Activated CD4-positive, alpha-beta T cell treated with anti-CD3 and anti-CD28 coated beads, Interleukin-2, Interleukin-4, amounts not matched to agents 100 ng/mL and 50 ng/mL, durations not matched to agents 16 hours and 8 hours (primary cell): Measurements from ENCODE around the gene SELENBP1.
"Not testable (repeated sequence)": the region's sequence is repeated elsewhere in the genome, so short reads cannot be mapped to it uniquely, and the experiment has no call there.

ENCODE experiments used
- DNase-seq: peaks from one replicate; pipeline ENCODE4 v3.0.0-alpha.2; 2020; ENCODE audit warnings: low spot score

The SELENBP1 gene

DNA sequence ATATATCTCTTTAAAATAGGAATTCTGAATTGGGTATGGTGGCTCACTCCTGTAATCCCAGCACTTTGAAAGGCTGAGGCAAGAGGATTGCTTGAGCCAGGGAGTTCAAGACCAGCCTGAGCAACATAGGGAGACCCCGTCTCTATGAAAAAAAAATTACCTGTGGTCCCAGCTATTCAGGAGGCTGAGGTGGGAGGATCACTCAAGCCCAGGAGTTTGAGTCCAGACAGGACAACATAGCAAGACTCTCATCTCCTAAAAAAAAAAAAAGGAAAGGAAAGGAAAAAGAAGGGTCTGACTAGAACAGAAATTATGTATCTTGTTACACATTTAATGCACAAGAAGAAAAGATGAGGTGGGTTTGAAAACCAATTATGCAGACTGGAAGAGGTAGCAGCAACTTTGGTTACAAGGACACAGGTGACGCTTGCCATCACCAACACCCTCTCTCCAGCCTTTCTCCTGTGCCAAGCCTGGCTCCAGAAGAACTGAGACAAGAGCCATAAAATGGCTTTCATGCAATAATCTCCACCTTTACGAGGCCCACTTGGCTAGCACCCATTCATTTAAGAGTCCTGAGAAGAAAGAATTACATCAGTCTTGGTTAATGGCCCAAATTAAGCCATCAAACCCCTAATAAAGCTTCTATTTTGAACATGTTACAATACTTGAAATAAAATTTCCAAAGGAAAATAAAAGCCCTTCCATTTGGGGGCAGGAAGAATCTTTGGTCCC, 4.8 kb upstream of the SELENBP1 start:
- no peak for DNase-seq

DNA sequence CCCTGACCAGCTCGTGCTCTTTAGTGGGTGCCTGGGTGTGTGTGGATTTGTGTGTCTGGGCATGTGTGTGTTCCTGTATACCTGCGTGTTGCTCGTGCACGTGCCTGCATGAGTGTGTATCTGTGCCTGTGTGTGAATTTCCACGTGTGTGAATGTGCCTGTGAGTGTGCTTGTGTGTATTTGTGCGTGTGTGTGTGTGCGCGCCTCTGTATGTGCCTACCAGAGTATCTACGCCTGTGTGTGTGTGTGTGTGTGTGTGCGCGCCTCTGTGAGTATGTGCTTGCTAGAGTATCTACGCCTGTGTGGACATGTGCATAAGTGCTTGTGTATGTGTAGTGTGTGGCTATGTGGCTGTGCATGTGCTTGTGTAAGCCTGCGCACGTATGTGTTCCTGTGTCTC, 691 bp upstream of the SELENBP1 start:
- DNase-seq, result no peak

DNA sequence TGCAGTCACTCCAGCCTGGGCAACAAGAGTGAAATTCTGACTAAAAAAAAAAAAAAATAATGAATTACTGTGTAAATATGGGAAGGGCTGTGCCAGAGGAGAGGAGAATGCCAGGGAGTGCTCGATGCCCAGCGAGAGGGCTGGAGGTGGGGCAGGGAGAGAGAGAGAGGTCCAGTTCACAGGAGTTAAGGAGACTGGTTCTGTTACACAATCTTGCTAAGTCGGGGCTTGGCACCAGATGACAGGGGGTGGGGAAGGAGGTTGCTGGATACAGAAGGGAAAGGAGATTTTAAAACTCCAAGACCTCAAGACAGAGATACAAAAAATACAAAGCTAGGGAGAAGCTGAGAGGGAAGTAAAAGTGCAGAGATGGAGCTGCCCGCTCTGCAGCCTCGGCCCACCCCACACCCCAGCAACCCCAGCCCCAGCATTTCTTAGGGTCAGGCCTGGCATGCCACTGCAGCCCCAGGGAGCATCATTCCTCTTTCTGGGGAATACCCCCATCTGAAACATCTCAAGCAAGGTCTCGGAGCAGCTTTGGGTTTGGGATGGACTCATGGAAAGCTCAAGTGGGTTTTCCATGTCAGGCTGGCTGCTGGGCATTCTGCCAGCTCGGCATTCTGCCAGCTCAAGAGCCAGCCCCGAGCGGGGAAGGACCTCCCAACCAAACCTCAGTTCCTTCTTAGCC, 991 bp downstream of the SELENBP1 start:
- DNase-seq, result no peak

DNA sequence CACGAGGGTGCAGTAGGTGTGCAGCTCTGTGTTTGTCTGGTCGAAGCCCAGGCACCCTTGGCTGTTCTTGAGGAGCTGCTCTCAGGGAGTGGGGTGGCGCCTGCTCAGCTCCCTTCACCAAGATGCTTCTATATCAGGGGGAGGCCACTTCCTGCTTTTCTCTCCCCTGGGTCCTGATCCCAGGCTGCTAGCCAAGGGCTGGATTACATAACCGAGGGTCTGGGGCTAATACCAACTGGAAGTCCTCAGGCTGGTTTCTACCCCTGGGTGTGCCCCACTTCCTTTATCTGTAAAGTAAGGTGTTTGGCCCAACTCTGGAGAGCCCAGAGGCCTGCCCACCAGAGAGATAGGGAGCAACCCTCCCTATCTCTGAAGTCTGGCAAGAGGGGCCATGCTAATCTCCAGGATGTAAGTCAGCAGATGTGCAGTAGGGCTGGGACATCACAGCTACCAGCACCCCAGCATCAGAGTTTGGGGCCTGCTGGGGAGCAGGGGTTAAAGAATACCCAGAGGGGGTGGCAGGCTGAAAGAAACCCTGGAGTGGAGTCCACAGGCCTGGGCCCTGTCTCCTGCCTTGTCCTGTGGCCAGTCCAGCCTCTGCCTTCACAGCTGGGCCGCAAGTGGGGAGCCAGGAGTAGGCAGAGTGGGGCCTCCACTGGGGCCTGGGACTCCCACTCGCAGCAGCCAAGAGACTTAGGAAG, 2.1 kb downstream of the SELENBP1 start:
- no peak for DNase-seq

DNA sequence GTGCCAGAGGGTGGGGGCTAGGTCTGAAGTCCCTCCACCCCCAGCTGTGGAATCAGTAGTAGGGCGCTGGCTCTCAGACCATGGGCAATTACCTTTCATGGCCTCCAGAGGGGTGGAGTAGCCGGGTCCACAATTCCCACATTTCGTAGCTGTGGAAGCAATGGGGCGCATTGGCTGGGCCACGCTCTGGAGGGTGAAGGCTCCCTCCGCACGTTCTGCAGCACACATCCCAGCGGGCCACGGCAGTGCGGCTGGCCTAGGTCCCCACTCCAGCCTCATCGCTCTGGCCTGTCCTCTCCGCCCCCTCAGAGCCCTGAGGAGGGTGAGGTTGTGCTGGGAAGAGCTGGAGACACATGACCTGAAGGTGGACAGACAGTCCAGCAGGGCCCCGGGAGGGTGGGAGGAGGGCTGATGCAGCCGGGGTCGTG, 2.9 kb downstream of the SELENBP1 start:
- no peak for DNase-seq

DNA sequence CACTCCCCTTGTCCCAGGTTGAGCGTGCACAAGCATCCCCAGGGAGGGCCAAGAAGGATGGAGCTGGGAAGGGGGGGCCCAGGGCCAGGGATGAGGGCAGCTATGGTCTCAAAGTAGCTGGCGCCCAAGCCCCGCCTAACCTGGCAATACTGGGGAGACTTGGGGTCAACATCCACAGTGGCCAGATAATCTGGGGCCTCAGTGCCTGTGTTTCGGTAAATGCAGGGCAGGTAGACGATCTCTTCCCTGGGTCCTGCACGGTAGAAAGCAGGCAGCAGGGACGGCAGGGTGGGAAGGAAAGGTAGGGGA, 3.2 kb downstream of the SELENBP1 start:
- DNase-seq, result no peak

DNA sequence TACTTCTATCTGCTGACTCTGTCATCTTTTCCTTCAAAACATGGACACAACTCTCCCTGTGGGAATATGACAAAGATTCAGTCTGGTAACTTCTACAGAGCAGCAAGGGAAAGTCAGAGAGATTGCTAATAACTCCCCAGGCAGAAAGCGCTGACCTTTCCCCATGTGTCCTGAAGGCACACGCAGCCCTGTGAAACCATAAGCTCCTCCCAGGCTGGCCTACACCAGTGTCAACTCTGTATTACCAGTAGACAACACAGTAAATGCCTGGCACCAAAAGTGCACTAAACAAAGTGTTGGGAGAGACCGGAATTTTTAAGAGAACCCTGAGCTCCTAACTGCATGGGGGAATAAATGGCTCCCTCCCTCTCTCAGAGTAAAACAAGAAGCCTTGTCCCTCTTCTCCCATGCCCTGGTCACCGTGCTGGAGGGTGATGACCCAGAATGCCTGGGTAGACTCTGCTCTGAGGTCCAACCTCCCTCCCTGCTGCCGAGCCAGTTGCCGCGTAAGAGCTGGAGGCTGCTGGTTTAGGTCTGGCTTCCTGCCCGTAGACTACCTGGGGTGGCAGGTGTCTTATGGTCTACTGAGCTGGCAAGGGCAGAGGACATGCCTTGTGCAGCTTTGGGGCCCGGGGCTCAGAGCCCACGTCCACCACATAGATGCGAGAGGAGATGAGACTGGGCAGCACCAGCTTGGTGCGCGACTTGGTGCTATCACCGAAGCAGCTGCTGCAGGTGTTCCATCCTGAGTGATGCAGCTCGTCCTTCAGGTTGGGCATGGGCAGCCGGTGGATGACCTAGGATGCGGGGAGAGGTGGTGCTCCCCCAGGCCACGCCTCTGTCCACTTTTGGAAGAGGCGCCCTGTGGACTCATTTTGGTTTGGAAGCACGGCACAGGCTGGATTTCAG, 3.9 kb downstream of the SELENBP1 start:
- no peak for DNase-seq

DNA sequence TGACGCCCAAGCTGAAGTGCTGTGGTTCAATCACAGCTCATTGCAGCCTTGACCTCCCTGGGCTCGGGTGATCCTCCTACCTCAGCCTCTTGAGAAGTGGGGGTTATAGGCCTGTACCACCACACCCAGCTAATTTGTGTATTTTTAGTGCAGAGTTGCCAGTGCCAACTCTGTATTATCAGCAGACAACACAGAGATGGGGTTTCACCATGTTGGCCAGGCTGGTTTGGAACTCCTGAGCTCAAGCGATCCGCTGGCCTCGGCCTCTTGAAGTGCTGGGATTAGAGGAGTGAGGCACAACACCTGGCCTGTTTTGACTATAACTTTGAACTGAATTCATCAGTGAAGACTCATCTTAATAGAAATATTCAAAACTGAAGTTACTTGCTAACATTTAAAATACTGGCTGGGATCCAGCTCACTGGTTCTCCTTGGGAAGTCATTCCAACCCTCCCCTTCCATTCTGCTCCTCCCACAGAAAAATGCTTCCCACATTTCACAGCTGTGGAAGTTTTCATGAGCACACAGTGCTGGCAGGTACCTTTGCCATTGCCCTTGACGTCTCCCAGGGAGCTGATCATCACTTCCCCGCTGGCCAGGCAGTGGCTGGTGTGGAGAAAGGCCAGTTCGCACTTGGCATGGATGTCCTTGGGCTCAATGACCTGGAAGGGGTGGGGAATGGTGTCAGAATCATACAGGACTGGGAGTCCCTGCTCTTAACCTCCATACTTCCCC, 4.7 kb downstream of the SELENBP1 start:
- no peak for DNase-seq

DNA sequence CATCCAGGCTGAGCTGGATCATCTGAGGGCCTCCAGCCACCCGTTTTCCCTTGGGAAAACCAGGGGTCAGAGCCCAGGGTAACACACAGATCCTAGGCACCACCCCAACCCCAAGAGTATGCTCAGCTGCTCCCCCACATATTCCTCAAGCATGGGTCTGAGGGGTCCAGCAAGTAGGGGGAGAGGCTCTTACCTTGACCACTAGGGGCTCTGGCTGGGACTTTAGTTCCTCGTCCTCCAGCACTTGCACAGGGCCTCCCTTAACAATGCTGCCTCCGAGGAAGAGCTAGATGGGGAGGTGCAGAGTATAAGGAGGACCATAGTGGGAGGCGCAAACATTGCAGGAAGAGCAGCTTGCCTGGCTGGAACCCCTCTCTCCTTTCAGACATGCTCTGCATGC, 7.5 kb downstream of the SELENBP1 start:
- no peak for DNase-seq

DNA sequence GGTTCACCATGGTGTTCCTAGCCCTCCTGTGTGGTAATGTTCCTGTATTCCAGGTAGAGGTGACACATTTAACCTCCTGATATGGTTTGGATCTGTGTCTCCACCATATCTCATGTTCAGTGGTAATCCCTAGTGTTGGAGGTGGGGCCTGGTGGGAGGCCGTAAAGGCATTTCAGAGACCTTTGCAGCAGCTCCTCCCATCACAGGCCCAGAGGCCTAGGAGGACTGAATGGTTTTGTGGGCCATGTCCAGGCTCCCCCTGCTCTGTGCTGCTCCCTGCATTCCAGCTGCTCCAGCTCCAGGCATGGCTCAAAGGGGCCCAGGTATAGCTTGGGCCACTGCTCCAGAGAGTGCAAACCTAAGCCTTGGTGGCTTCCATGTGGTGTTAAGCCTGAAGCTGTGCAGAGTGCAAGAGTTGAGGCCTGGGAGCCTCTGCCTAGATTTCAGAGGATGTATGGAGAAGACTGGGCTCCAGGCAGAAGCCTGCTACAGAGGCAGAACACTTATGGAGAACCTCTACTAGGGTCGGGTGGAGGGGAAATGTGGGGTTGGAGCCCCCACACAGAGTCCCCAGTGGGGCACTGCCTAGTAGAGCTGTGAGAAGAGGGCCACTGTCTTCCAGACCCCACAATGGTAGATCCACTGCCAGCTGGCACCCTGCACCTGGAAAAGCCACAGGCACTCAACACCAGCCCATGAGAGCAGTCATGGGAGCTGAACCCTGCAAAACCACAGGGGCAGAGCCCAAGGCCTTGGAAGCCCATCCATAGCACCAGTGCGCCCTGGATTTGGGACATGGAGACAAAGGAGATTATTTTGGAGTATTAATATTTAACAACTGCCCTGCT, 10.0 kb downstream of the SELENBP1 start:
- DNase-seq, result no peak

DNA sequence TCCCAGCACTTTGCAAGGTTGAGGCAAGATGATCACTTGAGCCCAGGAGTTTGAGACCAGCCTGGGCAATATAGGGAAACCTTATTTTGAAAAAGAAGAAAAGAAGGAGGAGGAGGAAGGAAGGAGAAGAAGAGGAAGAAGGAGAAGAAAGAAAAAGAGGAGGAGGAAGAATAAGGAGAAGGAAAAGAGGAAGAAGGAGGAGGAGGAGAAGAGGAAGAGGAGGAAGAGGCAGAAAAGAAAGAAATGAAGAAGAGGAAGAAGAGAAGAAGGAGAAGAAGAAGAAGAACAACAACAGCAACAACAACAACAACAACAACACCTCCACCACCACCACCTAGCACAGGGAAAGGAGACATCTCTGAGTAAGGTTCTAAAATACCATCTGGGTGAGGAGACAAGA, 10.6 kb downstream of the SELENBP1 start:
- DNase-seq, result no peak

DNA sequence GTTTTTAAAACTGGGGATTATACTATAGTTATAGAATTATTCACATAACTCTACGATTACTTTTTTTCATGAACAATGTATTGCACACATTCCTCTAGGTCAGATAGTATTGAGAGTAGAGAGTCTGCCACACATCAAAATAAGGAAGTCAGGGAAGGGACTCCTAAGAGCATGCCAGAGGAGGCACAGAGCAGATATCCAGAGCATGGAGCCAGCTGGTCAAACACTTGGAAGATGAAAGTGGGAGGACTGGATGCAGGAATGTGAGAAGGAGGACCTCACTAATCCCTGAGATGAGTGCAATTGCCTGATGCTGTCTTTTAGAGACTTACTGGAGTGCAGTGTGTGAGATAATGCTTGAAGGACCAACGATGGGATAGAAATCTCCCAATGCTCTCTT, 15.8 kb downstream of the SELENBP1 start:
- DNase-seq, result no peak

DNA sequence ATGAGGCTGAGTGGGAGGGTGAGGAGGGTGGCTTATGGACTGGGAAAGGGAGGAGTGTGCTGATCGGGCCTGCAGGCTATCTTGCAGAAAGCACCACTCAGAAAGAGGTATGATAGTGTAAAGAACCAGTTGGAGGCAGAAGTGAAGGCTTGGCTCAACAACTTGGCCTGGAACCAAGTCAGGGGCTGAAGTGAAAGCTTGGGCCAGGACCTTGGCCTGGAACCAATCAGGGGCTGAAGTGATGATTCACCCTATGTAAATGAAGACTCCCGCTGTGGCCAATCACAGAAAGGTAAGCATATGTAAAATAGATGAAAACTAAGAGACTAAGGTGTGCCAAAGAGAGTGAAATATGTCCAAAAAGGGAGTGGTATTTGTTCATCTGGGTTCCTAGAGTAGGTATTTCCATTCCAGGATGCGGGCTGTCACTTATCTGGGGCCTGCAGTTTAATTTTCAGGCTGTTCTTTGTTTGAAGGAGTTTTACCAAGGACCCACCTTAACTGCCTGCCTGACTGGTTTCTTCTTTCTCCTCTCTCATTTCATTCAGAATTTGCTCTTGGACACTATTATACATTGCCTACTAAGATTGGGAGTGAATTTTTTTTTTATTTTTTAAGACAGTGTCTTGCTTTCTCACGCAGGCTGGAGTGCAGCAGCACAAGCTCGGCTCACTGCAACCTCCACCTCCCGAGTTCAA, 20.3 kb downstream of the SELENBP1 start:
- no peak for DNase-seq

DNA sequence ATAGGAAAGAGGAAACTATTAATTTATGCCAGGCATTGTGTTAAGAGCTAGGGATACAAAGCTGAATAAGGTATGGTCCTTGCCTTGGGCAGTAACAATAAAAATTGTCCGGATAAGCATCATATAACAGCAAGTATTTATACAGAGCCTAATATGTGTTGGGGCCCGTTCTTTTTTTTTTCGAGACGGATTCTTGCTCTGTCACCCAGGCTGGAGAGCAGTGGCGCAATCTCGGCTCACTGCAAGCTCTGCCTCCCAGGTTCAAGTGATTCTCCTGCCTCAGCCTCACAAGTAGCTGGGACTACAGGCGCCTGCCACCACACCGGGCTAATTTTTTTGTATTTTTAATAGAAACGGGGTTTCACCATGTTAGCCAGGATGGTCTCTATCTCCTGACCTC, 22.2 kb downstream of the SELENBP1 start:
- DNase-seq, result not testable (repeated sequence)

DNA sequence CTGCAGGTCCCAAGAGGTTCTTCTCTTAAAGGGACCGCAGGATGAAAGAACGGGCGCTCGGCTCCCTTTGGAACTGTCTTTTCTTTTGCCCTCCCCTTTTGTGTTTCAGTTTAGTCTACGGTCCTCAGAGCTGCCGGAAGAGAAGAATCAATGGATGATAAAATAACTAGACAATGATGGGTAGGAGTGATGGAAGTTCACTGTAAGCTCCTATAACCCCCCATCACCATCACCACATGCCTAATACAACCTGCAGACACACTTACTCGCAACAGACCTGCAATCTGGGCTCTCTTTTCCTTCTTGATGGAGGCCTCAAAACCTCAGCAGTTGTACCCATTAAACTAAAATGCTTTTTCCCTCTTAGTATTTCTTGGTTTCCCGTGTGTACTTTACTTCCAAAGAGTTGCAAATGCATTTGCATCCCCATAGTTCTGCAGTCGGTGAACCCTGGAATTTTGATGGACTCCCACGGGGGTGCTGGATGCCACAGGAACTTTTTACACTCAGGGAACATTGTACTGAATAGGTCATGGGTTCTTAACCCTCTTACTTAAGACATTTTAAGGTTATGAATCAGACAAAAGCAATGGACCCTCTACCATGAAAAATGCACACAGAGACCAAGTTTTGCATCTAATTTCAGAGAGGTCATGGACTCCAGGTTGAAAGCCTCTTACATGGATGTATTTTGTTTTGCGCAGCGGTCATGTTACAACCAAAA, 24.8 kb downstream of the SELENBP1 start:
- no peak for DNase-seq

DNA sequence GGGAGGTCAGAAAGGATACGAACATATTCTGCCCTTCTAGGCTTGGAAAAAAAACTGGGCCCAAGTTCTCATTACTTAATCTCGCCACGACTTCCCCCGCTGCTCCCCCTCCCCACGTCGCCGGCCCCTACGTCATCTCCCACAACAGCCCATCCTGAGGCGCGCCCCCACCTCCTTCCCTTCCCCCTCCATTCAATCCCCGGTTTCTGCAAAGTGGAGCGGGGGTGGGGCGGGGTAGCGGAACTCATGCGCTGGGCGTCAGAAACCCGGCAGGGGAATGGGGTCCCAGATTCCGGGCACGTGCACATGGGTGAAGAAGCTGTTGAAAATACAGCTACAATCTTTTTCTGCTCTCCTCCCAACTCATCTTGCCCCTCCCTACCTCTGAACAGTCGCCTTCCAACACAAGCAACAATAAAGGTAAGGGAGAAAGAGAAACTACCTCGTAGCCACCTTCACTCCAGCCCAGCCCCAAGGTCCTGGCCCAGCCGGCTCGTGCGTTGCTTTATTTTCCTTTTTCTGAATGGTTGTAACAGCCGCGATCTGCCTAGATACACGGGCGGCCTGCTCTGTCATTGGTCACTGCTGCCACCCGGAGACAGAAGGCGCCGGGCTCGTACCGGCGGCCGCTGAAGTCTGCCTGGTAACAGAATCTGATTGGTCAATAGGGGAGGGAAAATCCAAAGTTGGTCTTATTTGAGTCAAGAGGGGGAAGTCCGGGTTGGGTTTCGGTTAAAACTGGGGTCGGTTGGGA, 25.6 kb downstream of the SELENBP1 start, which contains the start of gene RFX5:
Gene RFX5 (minus strand): TSS at position 484 of the 754 bp plus-strand sequence. CDS start 932 bp downstream, outside the sequence.
- peak; percentile 99 for DNase-seq

DNA sequence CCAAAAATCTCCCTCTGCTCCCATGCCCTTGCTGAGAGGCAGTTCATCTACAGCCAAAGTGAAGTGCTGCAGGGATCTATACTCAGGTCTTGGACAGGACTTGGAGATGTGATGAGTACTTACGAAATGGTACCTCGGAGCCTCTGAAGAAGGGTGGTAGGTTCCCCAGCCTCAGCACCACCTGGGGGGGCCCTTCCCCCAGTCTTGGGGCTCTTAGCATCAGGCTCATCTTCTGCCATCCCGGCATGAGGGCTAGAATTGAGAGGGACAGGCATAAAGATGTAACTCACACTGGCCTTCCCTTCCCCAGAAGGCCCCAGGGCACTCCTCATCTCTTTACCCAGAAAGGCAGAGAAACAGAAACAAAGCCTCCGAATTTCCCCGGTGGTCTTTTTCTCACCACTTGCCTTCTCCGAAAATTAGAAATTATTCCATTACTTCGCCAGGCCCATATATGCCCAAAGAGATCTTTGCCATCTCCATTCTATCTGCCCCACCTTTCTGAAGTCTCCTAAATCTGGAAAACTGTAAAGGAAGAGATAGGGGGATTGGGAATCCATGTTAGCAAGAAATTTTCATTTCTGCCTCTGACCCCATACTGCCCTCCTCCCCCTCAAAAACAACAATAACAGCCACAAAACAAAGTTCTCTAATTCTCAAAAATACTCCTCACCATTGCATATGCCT, 26.3 kb downstream of the SELENBP1 start:
- no peak for DNase-seq

DNA sequence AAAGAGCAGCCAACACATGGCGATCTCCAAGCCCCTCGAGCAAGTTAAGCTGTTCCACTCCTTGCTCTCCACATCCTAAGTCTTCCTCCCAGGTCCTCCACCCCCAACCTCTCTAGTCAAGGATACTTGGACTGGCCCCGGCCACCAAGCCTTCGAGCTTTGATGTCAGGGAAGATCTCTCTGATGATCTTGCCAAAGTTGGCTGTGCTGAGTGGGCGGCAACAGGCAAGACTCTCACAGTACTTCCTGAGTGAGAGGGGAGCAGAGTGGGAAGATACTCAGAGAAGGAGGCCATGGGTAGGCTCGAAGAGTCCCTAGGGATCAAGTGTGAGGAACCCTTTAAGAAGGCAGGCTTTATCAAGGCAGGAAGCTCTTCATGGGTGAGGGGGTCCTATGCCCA, 28.2 kb downstream of the SELENBP1 start:
- no peak for DNase-seq
